ENCODE measurements around the gene SH3BGRL3.
"Not testable (repeated sequence)": the region's sequence is repeated elsewhere in the genome, so short reads cannot be mapped to it uniquely, and the experiment has no call there.

Gene SH3BGRL3

DNA sequence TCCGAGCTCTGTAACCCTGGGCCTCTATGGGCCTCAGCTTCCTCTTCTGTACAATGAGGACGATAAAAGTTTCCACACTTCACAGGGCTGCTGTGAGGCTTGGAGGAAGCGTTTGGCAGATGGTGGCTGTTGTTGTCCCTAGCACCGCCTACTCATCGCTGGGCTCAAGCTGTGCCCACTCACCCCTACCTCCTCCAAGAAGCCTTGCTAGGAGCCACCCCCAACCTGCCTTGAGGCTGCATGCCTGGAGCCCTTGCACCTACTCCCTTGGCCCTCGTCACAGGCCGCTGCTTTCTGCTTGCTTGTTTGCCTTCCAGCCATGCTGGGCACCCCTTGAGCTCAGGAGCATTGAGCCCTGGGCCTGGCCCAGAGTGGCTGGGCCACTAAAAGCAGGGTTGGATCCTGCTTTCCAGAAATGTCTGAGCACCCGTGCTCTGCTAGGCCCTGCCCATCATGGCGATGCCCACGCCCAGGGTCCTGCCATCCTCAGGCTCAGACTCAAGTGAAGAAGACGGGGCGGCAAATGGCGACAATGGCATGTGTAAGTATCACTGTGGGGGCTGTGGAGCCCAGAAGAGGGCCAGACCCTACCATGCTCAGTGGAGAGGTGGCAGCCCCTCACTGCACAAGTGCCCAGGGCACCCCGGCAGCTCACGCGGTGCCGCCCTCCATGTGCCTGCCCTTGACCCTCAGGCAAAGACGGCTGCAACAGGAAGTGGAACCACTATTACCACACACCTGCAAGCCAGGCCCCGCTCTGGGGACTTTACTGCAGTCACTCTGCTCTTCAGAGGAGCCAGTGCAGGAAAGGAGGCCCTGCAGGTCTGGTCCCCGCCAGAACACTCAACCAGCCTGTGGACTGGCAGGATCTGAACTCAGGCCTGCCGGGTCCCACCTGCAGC, 9.5 kb downstream of the SH3BGRL3 start:
- DNase-seq (ENCODE audit: insufficient read length, low spot score) (peak; percentile 73), FAIRE-seq (no peak)
- TF ChIP-seq TAF1 (IDR thresholded peaks at IDR 0.05; ENCODE audit: low read depth, low read length) (no peak), PAX5 (IDR thresholded peaks at IDR 0.05; ENCODE audit: insufficient read depth, low read length, severe bottlenecking) (peak; percentile 68), POU2F2 (IDR thresholded peaks at IDR 0.05; ENCODE audit: low read depth, low read length) (0 out of 2 replicates have a peak, but pooled peaks have one; percentile 24), POLR2A (IDR thresholded peaks at IDR 0.05; ENCODE audit: low read depth, low read length) (peak; percentile 73), SPI1 (IDR thresholded peaks at IDR 0.05; ENCODE audit: low read depth, low read length) (peak; percentile 91), POLR2AphosphoS5 (IDR thresholded peaks at IDR 0.05; ENCODE audit: low read depth, low read length) (peak; percentile 24; the same call in 1 of the 2 replicates)

- DNase-seq (ENCODE audit: insufficient read length, low spot score) (no peak), FAIRE-seq (peak; percentile 89)
- TF ChIP-seq SPI1 (IDR thresholded peaks at IDR 0.05; ENCODE audit: low read depth, low read length) = peak; percentile 33; the same call in 1 of the 2 replicates
- no peak for TF ChIP-seq PAX5 (IDR thresholded peaks at IDR 0.05; ENCODE audit: insufficient read depth, low read length, severe bottlenecking)
Observed at GRCh38 chr1:26290122-26290881, 10.4 kb downstream of the SH3BGRL3 start.

GRCh38 chr1:26290882-26291261, 11.0 kb downstream of the SH3BGRL3 start:
- TF ChIP-seq POU2F2 (IDR thresholded peaks at IDR 0.05; ENCODE audit: low read depth, low read length) (no peak), POLR2A (IDR thresholded peaks at IDR 0.05; ENCODE audit: low read depth, low read length) (no peak), PAX5 (IDR thresholded peaks at IDR 0.05; ENCODE audit: insufficient read depth, low read length, severe bottlenecking) (no peak), TAF1 (IDR thresholded peaks at IDR 0.05; ENCODE audit: low read depth, low read length) (no peak), POLR2AphosphoS5 (IDR thresholded peaks at IDR 0.05; ENCODE audit: low read depth, low read length) (no peak), SPI1 (IDR thresholded peaks at IDR 0.05; ENCODE audit: low read depth, low read length) (no peak)
- no peak for DNase-seq (ENCODE audit: insufficient read length, low spot score)
- no peak for FAIRE-seq

- no peak for DNase-seq (ENCODE audit: insufficient read length, low spot score)
- TF ChIP-seq TAF1 (IDR thresholded peaks at IDR 0.05; ENCODE audit: low read depth, low read length) (no peak), PAX5 (IDR thresholded peaks at IDR 0.05; ENCODE audit: insufficient read depth, low read length, severe bottlenecking) (no peak), POLR2AphosphoS5 (IDR thresholded peaks at IDR 0.05; ENCODE audit: low read depth, low read length) (no peak), SPI1 (IDR thresholded peaks at IDR 0.05; ENCODE audit: low read depth, low read length) (no peak), POU2F2 (IDR thresholded peaks at IDR 0.05; ENCODE audit: low read depth, low read length) (no peak), POLR2A (IDR thresholded peaks at IDR 0.05; ENCODE audit: low read depth, low read length) (no peak)
- FAIRE-seq = no peak
Observed at GRCh38 chr1:26291433-26291832, 11.5 kb downstream of the SH3BGRL3 start.

GRCh38 chr1:26291939-26292338, 12.1 kb downstream of the SH3BGRL3 start:
- FAIRE-seq (no peak), DNase-seq (ENCODE audit: insufficient read length, low spot score) (no peak)
- TF ChIP-seq PAX5 (IDR thresholded peaks at IDR 0.05; ENCODE audit: insufficient read depth, low read length, severe bottlenecking) = no peak

DNA sequence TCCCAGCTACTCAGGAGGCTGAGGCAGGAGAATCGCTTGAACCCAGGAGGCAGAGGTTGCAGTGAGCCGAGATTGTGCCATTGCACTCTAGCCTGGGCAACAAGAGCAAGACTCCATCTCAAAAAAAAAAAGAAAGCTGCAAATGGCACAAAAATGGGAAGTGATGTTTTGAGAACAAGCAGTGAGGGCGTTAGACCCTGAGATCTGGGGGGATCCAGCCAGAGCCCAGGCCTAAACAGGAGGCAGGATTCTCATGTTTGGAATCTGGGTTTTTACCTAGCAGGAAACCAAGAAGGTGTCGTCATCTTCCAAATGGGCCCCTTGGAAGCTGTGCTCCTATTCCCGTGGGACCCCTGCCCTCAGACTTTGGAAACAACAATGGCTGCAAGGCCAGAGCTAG, 12.8 kb downstream of the SH3BGRL3 start:
- DNase-seq (ENCODE audit: insufficient read length, low spot score); FAIRE-seq: not testable (repeated sequence)

- DNase-seq (ENCODE audit: insufficient read length, low spot score) = no peak
- FAIRE-seq = no peak
- TF ChIP-seq POU2F2 (IDR thresholded peaks at IDR 0.05; ENCODE audit: low read depth, low read length) = no peak
- TF ChIP-seq TAF1 (IDR thresholded peaks at IDR 0.05; ENCODE audit: low read depth, low read length) = no peak
Observed at GRCh38 chr1:26293911-26294463, 14.1 kb downstream of the SH3BGRL3 start.

DNA sequence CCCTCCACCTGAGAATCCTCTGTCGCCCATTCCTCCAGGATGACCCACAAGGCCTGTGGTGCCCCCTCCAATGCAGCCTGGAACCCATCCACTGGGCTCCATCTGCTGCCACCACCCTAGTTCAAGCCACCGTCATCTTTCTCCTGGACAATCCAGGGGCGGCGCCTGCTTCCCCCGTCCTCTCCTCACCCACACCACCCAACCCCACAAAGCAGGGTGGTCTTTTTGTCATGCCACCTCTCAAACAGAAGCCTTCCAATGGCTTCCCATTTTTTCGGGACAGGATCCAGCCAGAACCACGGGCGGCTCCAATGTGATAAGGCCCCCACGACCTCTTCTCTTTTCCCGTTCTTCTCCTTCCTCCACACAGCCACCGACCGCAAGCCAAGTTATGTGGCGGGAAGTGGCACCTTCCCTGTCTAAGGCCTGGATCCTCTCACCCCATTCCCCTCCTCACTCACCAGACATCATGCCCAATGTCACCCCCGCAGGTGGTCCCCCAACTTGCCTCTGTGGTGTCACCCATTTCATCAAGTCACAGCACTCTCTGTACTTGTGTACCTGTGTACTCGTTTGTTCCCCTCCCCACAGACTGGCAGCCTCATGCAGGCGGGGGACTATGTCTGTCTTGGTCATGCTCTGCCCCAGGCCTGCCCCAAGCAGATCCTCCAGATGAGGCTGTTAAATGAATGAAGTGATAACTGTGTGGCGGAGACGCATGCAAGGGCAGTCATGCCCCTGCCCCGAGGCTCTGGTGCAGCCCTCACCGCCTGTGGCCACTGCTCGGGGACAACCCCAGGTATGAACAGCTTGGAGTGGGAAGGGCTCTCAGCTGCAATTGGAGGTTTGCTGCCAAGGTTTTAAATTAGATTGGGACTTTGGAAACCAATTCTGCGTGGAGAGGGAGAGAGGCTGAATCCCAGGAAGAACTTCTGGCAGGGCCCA, 15.6 kb downstream of the SH3BGRL3 start:
- TF ChIP-seq SPI1 (IDR thresholded peaks at IDR 0.05; ENCODE audit: low read depth, low read length) = no peak
- no peak for TF ChIP-seq POU2F2 (IDR thresholded peaks at IDR 0.05; ENCODE audit: low read depth, low read length)
- no peak for TF ChIP-seq TAF1 (IDR thresholded peaks at IDR 0.05; ENCODE audit: low read depth, low read length)
- TF ChIP-seq POLR2A (IDR thresholded peaks at IDR 0.05; ENCODE audit: low read depth, low read length) = no peak
- TF ChIP-seq POLR2AphosphoS5 (IDR thresholded peaks at IDR 0.05; ENCODE audit: low read depth, low read length) = no peak
- TF ChIP-seq PAX5 (IDR thresholded peaks at IDR 0.05; ENCODE audit: insufficient read depth, low read length, severe bottlenecking) = no peak
- FAIRE-seq (no peak), DNase-seq (ENCODE audit: insufficient read length, low spot score) (no peak)

DNA sequence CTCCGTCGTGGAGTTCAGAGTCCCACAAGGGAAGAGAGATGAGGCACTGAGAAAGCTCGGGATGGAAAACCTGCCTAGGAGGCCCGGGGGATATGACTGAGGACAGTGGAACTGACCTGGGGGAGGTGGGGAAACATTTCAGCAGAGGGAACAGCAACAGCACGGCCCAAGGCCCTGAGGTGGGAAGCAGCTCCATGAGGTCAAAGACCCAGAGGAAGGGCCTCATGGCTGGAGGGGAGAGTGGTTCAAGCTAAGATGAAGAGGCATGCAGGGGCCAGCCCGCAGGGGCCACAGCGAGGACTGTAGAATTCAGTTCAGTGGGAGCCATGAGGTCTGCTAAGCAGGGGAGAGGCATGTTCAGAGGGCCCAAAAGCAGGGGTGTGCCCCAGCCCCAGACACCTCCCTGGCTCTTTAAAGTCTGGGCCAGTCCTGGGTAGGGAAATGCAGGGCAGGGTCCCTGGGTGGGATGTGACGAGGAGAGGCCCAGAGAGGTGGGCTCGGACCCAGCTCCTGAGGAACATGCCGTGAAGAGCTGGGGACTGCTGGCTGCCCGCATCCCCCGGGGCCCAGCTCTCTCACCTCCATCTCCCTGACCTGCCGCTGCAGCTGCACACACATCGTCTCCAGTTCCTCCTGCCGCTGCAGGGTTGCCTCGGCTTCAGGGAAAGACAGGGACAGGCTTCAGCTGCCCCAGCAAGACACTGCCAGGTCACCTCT, 16.6 kb downstream of the SH3BGRL3 start:
- no peak for FAIRE-seq
- no peak for TF ChIP-seq TAF1 (IDR thresholded peaks at IDR 0.05; ENCODE audit: low read depth, low read length)
- no peak for TF ChIP-seq POU2F2 (IDR thresholded peaks at IDR 0.05; ENCODE audit: low read depth, low read length)
- TF ChIP-seq SPI1 (IDR thresholded peaks at IDR 0.05; ENCODE audit: low read depth, low read length) = no peak
- TF ChIP-seq POLR2AphosphoS5 (IDR thresholded peaks at IDR 0.05; ENCODE audit: low read depth, low read length) = no peak
- TF ChIP-seq POLR2A (IDR thresholded peaks at IDR 0.05; ENCODE audit: low read depth, low read length) = no peak
- TF ChIP-seq PAX5 (IDR thresholded peaks at IDR 0.05; ENCODE audit: insufficient read depth, low read length, severe bottlenecking) = no peak

More for the DNA sequence above, 16.6 kb downstream of the SH3BGRL3 start:
- no peak for DNase-seq (ENCODE audit: insufficient read length, low spot score)
